Stimulated activated CD4-positive, alpha-beta T cell treated with anti-CD3 and anti-CD28 coated beads, TNF-alpha, amount 100 ng/mL, for 24 hours (primary cell): ENCODE results near the gene SLC38A1.
"Not testable (repeated sequence)": the region's sequence is repeated elsewhere in the genome, so short reads cannot be mapped to it uniquely, and the experiment has no call there.

Experiments
- DNase-seq, 3 experiments: peaks; one replicate each; pipeline ENCODE4 v3.0.0-alpha.2; 2020; ENCODE audit warnings: low read depth in 3 of 3

The SLC38A1 gene

GRCh38 chr12:46207644-46208043, 61.2 kb downstream of the SLC38A1 start:
- no peak for DNase-seq

GRCh38 chr12:46206471-46206870, 62.4 kb downstream of the SLC38A1 start:
- DNase-seq, result no peak

GRCh38 chr12:46205294-46205693, 63.5 kb downstream of the SLC38A1 start:
- DNase-seq, result no peak

GRCh38 chr12:46201284-46201789, 67.5 kb downstream of the SLC38A1 start:
- DNase-seq, result no peak

GRCh38 chr12:46200551-46200950, 68.3 kb downstream of the SLC38A1 start:
- DNase-seq, result no peak

- DNase-seq, result no peak
Observed at GRCh38 chr12:46198913-46199312, 69.9 kb downstream of the SLC38A1 start.

- no peak for DNase-seq
Observed at GRCh38 chr12:46197883-46198282, 71.0 kb downstream of the SLC38A1 start.

- DNase-seq, result not testable (repeated sequence)
Observed at GRCh38 chr12:46190533-46190932, 78.3 kb downstream of the SLC38A1 start.

GRCh38 chr12:46188170-46188569, 80.7 kb downstream of the SLC38A1 start:
- DNase-seq, result no peak

- DNase-seq, result no peak
Observed at GRCh38 chr12:46187023-46187422, 81.8 kb downstream of the SLC38A1 start.

- DNase-seq, result no peak
Observed at GRCh38 chr12:46186088-46186487, 82.8 kb downstream of the SLC38A1 start.

- no peak for DNase-seq
Observed at GRCh38 chr12:46185686-46186085, 83.2 kb downstream of the SLC38A1 start.

GRCh38 chr12:46184798-46185595, 83.8 kb downstream of the SLC38A1 start:
- DNase-seq, result no peak

GRCh38 chr12:46183112-46183511, 85.7 kb downstream of the SLC38A1 start:
- no peak for DNase-seq

GRCh38 chr12:46181465-46181864, 87.4 kb downstream of the SLC38A1 start:
- no peak for DNase-seq

- DNase-seq, result no peak
Observed at GRCh38 chr12:46179693-46180452, 89.0 kb downstream of the SLC38A1 start.

- no peak for DNase-seq
Observed at GRCh38 chr12:46177837-46178608, 90.8 kb downstream of the SLC38A1 start.

- DNase-seq, result no peak
Observed at GRCh38 chr12:46177025-46177424, 91.8 kb downstream of the SLC38A1 start.

- no peak for DNase-seq
Observed at GRCh38 chr12:46174919-46175318, 93.9 kb downstream of the SLC38A1 start.

GRCh38 chr12:46174061-46174662, 94.7 kb downstream of the SLC38A1 start:
- DNase-seq, result no peak

GRCh38 chr12:46168426-46168825, 100.4 kb downstream of the SLC38A1 start:
- no peak for DNase-seq

GRCh38 chr12:46167412-46167811, 101.4 kb downstream of the SLC38A1 start:
- no peak for DNase-seq
